Measurements from ENCODE around the gene SORCS2. TPM values are rescaled to one million over a fixed set of nuclear protein-coding genes. Genes with fewer than 3 reads are reported as not detected.

SORCS2 gene
- total and polyA plus RNA-seq, 9 donors: 7.4 to 24.9 (median 13.0) TPM

- peak; percentile 39 for DNase-seq
- H3K27ac ChIP-seq (ENCODE audit: low read length): no peak overlapping the region
- H3K4me3 ChIP-seq (ENCODE audit: low read length): no peak overlapping the region
- peaks cover 54% of the 10 kb centered on the region for H3K27me3 ChIP-seq (ENCODE audit: control insufficient read depth, insufficient read depth, low read length)
- H3K4me1 ChIP-seq (ENCODE audit: control insufficient read depth, insufficient read depth, low read length): peaks cover 48% of the 10 kb centered on the region
- H3K36me3 ChIP-seq (ENCODE audit: control insufficient read depth, insufficient read depth, low read length): no peaks in the 10 kb centered on the region
- WGBS (ENCODE audit: insufficient coverage): 15% methylated on average over 12 of the region's 16 CpGs
- no peaks in the 10 kb centered on the region for H3K9me3 ChIP-seq (replicated peaks; ENCODE audit: control insufficient read depth, low read depth, low read length)
These were observed 323.9 kb downstream of the SORCS2 start for GRCh38 chr4:7516096-7516772.

GRCh38 chr4:7516773-7517144, 324.4 kb downstream of the SORCS2 start:
- no peak overlapping the region for H3K4me3 ChIP-seq (ENCODE audit: low read length)
- peaks cover 46% of the 10 kb centered on the region for H3K4me1 ChIP-seq (ENCODE audit: control insufficient read depth, insufficient read depth, low read length)
- H3K36me3 ChIP-seq (ENCODE audit: control insufficient read depth, insufficient read depth, low read length): no peaks in the 10 kb centered on the region
- WGBS (ENCODE audit: insufficient coverage): 21% methylated on average over 2 of the region's 12 CpGs
- H3K27ac ChIP-seq (ENCODE audit: low read length): no peak overlapping the region
- no peak for DNase-seq
- no peaks in the 10 kb centered on the region for H3K9me3 ChIP-seq (replicated peaks; ENCODE audit: control insufficient read depth, low read depth, low read length)
- peaks cover 57% of the 10 kb centered on the region for H3K27me3 ChIP-seq (ENCODE audit: control insufficient read depth, insufficient read depth, low read length)

GRCh38 chr4:7518871-7519637, 326.7 kb downstream of the SORCS2 start:
- no peaks in the 10 kb centered on the region for H3K9me3 ChIP-seq (replicated peaks; ENCODE audit: control insufficient read depth, low read depth, low read length)
- H3K27ac ChIP-seq (ENCODE audit: low read length): no peak overlapping the region
- peak; percentile 45 for DNase-seq
- no peak overlapping the region for H3K4me3 ChIP-seq (ENCODE audit: low read length)
- WGBS (ENCODE audit: insufficient coverage): 54% methylated on average over 19 of the region's 24 CpGs
- H3K27me3 ChIP-seq (ENCODE audit: control insufficient read depth, insufficient read depth, low read length): peaks cover 60% of the 10 kb centered on the region
- peaks cover 46% of the 10 kb centered on the region for H3K4me1 ChIP-seq (ENCODE audit: control insufficient read depth, insufficient read depth, low read length)
- no peaks in the 10 kb centered on the region for H3K36me3 ChIP-seq (ENCODE audit: control insufficient read depth, insufficient read depth, low read length)

- Histone ChIP-seq H3K27ac (ENCODE audit: low read length) (no peak overlapping the region), H3K36me3 (ENCODE audit: control insufficient read depth, insufficient read depth, low read length) (no peaks in the 10 kb centered on the region), H3K4me1 (ENCODE audit: control insufficient read depth, insufficient read depth, low read length) (peaks cover 46% of the 10 kb centered on the region), H3K9me3 (replicated peaks; ENCODE audit: control insufficient read depth, low read depth, low read length) (no peaks in the 10 kb centered on the region), H3K27me3 (ENCODE audit: control insufficient read depth, insufficient read depth, low read length) (peaks cover 67% of the 10 kb centered on the region), H3K4me3 (ENCODE audit: low read length) (no peak overlapping the region)
- WGBS (ENCODE audit: insufficient coverage): 61% methylated on average over 19 of the region's 19 CpGs
- DNase-seq: peak; percentile 57
These were observed 327.5 kb downstream of the SORCS2 start for GRCh38 chr4:7519638-7520376.

- Histone ChIP-seq H3K36me3 (ENCODE audit: control insufficient read depth, insufficient read depth, low read length) (no peaks in the 10 kb centered on the region), H3K4me3 (ENCODE audit: low read length) (no peak overlapping the region), H3K27me3 (ENCODE audit: control insufficient read depth, insufficient read depth, low read length) (peaks cover 64% of the 10 kb centered on the region), H3K4me1 (ENCODE audit: control insufficient read depth, insufficient read depth, low read length) (peaks cover 38% of the 10 kb centered on the region), H3K9me3 (replicated peaks; ENCODE audit: control insufficient read depth, low read depth, low read length) (no peaks in the 10 kb centered on the region), H3K27ac (ENCODE audit: low read length) (no peak overlapping the region)
- 37% methylated on average over 6 of the region's 6 CpGs for WGBS (ENCODE audit: insufficient coverage)
- no peak for DNase-seq
These were observed 329.3 kb downstream of the SORCS2 start for GRCh38 chr4:7521666-7522065.

GRCh38 chr4:7522452-7523220, 330.3 kb downstream of the SORCS2 start:
- Histone ChIP-seq H3K27ac (ENCODE audit: low read length) (no peak overlapping the region), H3K9me3 (replicated peaks; ENCODE audit: control insufficient read depth, low read depth, low read length) (no peaks in the 10 kb centered on the region), H3K36me3 (ENCODE audit: control insufficient read depth, insufficient read depth, low read length) (no peaks in the 10 kb centered on the region), H3K27me3 (ENCODE audit: control insufficient read depth, insufficient read depth, low read length) (peaks cover 64% of the 10 kb centered on the region), H3K4me3 (ENCODE audit: low read length) (no peak overlapping the region), H3K4me1 (ENCODE audit: control insufficient read depth, insufficient read depth, low read length) (peaks cover 36% of the 10 kb centered on the region)
- 56% methylated on average over 5 of the region's 6 CpGs for WGBS (ENCODE audit: insufficient coverage)
- no peak for DNase-seq

- H3K27ac ChIP-seq (ENCODE audit: low read length): no peak overlapping the region
- no peak overlapping the region for H3K4me3 ChIP-seq (ENCODE audit: low read length)
- H3K27me3 ChIP-seq (ENCODE audit: control insufficient read depth, insufficient read depth, low read length): peaks cover 63% of the 10 kb centered on the region
- no peaks in the 10 kb centered on the region for H3K9me3 ChIP-seq (replicated peaks; ENCODE audit: control insufficient read depth, low read depth, low read length)
- peaks cover 33% of the 10 kb centered on the region for H3K4me1 ChIP-seq (ENCODE audit: control insufficient read depth, insufficient read depth, low read length)
- H3K36me3 ChIP-seq (ENCODE audit: control insufficient read depth, insufficient read depth, low read length): no peaks in the 10 kb centered on the region
- DNase-seq: no peak
- WGBS (ENCODE audit: insufficient coverage): 79% methylated on average over 10 of the region's 12 CpGs
These were observed 331.2 kb downstream of the SORCS2 start for GRCh38 chr4:7523526-7523925.

GRCh38 chr4:7524064-7524682, 331.8 kb downstream of the SORCS2 start:
- Histone ChIP-seq H3K36me3 (ENCODE audit: control insufficient read depth, insufficient read depth, low read length) (no peaks in the 10 kb centered on the region), H3K27ac (ENCODE audit: low read length) (no peak overlapping the region), H3K27me3 (ENCODE audit: control insufficient read depth, insufficient read depth, low read length) (peaks cover 63% of the 10 kb centered on the region), H3K4me1 (ENCODE audit: control insufficient read depth, insufficient read depth, low read length) (peaks cover 27% of the 10 kb centered on the region), H3K9me3 (replicated peaks; ENCODE audit: control insufficient read depth, low read depth, low read length) (no peaks in the 10 kb centered on the region), H3K4me3 (ENCODE audit: low read length) (no peak overlapping the region)
- DNase-seq: no peak
- WGBS (ENCODE audit: insufficient coverage): 86% methylated on average over 5 of the region's 12 CpGs

GRCh38 chr4:7524843-7525242, 332.5 kb downstream of the SORCS2 start:
- Histone ChIP-seq H3K27ac (ENCODE audit: low read length) (no peak overlapping the region), H3K9me3 (replicated peaks; ENCODE audit: control insufficient read depth, low read depth, low read length) (no peaks in the 10 kb centered on the region), H3K4me3 (ENCODE audit: low read length) (no peak overlapping the region), H3K4me1 (ENCODE audit: control insufficient read depth, insufficient read depth, low read length) (peaks cover 23% of the 10 kb centered on the region), H3K36me3 (ENCODE audit: control insufficient read depth, insufficient read depth, low read length) (no peaks in the 10 kb centered on the region), H3K27me3 (ENCODE audit: control insufficient read depth, insufficient read depth, low read length) (peaks cover 59% of the 10 kb centered on the region)
- DNase-seq: no peak
- WGBS (ENCODE audit: insufficient coverage): 62% methylated on average over 7 of the region's 14 CpGs
